Uterus (tissue), 2 donors: Measurements from ENCODE around the gene SIRT3.
A peak's percentile ranks its signal among the peaks of the same experiment; 100 is the strongest.

ENCODE experiments used
- POLR2A ChIP-seq, 2 donors: fragments of 450-650 bp; IDR thresholded peaks; one replicate each; pipeline ENCODE4 v1.6.1; 2016; ENCODE audit warnings: antibody characterized with exemption in 2 of 2, mild to moderate bottlenecking in 1 of 2, moderate library complexity in 1 of 2
- TF ChIP-seq, protein P1 (sequence below), 4 experiments: fragments of 200-600 bp in 2 of 4; fragments of 450-650 bp in 2 of 4; sonication (generic) in 2 of 4; IDR thresholded peaks; one replicate each; pipeline ENCODE4 v1.5.1; 2016 to 2019; ENCODE audit warnings: antibody characterized with exemption in 4 of 4, mild to moderate bottlenecking in 2 of 4, moderate library complexity in 1 of 4

DNA sequence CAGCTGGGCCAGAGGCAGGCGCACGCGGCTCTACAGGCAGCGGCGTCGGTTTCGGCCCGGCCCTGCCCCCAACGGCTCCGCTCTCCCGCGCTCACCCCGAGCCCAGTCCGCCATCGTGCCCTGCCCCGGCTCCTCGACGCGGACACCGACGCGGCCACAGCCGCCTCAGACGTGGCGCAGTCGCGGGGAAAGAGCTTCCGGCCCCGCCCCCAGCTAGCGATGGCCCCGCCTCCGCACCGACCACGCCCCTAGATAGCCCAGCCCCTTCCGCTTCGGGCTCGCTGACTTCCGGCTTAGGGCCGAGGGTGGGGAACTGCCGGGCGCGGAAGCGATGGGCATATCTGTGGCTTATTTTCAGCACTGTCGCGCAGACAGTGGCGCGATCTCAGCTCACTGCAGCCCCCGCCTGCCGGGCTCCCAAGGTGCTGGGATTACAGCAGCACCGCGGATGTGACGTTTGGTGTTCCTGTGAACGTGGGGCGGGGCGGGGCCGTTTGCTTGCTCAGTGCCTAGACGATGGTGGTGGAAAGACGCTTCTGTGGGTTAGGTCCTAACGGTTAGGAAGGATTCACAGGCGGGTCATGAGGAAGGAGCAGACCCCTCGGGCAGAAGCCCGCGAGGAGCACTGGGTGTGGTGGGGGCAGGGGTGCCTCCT lies 28.8 kb downstream of the SIRT3 start, which contains the start of the genes BET1L and RIC8A:
- peak; percentile 90 to 93 for TF ChIP-seq POLR2A (IDR thresholded peaks at IDR 0.05)
- TF ChIP-seq, protein P1, sequence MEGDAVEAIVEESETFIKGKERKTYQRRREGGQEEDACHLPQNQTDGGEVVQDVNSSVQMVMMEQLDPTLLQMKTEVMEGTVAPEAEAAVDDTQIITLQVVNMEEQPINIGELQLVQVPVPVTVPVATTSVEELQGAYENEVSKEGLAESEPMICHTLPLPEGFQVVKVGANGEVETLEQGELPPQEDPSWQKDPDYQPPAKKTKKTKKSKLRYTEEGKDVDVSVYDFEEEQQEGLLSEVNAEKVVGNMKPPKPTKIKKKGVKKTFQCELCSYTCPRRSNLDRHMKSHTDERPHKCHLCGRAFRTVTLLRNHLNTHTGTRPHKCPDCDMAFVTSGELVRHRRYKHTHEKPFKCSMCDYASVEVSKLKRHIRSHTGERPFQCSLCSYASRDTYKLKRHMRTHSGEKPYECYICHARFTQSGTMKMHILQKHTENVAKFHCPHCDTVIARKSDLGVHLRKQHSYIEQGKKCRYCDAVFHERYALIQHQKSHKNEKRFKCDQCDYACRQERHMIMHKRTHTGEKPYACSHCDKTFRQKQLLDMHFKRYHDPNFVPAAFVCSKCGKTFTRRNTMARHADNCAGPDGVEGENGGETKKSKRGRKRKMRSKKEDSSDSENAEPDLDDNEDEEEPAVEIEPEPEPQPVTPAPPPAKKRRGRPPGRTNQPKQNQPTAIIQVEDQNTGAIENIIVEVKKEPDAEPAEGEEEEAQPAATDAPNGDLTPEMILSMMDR (IDR thresholded peaks at IDR 0.05), result peak in 1 of 4 experiments; percentile 28
